ENCODE data around the gene AP3S1. TPM values are rescaled to one million over a fixed set of nuclear protein-coding genes. Genes with fewer than 3 reads are reported as not detected.
"Not testable (repeated sequence)": the region's sequence is repeated elsewhere in the genome, so short reads cannot be mapped to it uniquely, and the experiment has no call there.

Gene AP3S1
- total RNA-seq, 6 experiments from 2014 or later: 27.8 to 51.0 (median 40.4) TPM

GRCh38 chr5:115884704-115885103 is 43.0 kb downstream of the AP3S1 start:
- Histone ChIP-seq H3K4me3 (no peak overlapping the region), H3K27me3 (no peaks in the 10 kb centered on the region), H3K9me3 (no peaks in the 10 kb centered on the region), H3K36me3 (no peaks in the 10 kb centered on the region), H3K4me1 (peaks cover 0 to 12% (median 1%) of the 10 kb centered on the region in 4 donors), H3K27ac (peak overlapping the region in 1 of 3 donors; percentile 35)
- intact Hi-C loops (cut with DNase I): no loop called here
- ATAC-seq (peak; percentile 34 to 70 (median 50)), DNase-seq (no peak)
- TF ChIP-seq CTCF (IDR thresholded peaks at IDR 0.05): no peak
- TF ChIP-seq POLR2A (IDR thresholded peaks at IDR 0.05): no peak
- WGBS (ENCODE audit: insufficient coverage, low coverage, low lambda C conversion rate, missing lambda C conversion rate): 67% methylated on average over 1 of the region's 1 CpG

GRCh38 chr5:115885208-115885607 is 43.5 kb downstream of the AP3S1 start:
- intact Hi-C loops (cut with DNase I); H3K4me3 ChIP-seq; H3K9me3 ChIP-seq; H3K27me3 ChIP-seq; H3K36me3 ChIP-seq: not testable (repeated sequence)
- WGBS (ENCODE audit: insufficient coverage, low coverage, low lambda C conversion rate, missing lambda C conversion rate): 10% methylated on average over 3 of the region's 3 CpGs
- ATAC-seq (peak; percentile 91 to 96 (median 92)), DNase-seq (peak; percentile 34 to 87 (median 74))
- peaks cover 0 to 12% (median 1%) of the 10 kb centered on the region in 4 donors for H3K4me1 ChIP-seq
- H3K27ac ChIP-seq: peak overlapping the region in 1 of 3 donors; percentile 51

GRCh38 chr5:115888027-115888426 is 46.3 kb downstream of the AP3S1 start:
- Histone ChIP-seq H3K9me3 (no peaks in the 10 kb centered on the region), H3K27me3 (no peaks in the 10 kb centered on the region), H3K4me1 (peaks cover 0 to 12% (median 1%) of the 10 kb centered on the region in 4 donors), H3K36me3 (no peaks in the 10 kb centered on the region), H3K4me3 (no peak overlapping the region), H3K27ac (no peak overlapping the region)
- ATAC-seq: peak; percentile 45 to 62 (median 54)
- TF ChIP-seq CTCF (IDR thresholded peaks at IDR 0.05) (peak in 2 of 4 donors; percentile 35), POLR2A (IDR thresholded peaks at IDR 0.05) (no peak)
- intact Hi-C loops (cut with DNase I): no loop called here
- no peak for DNase-seq
- WGBS (ENCODE audit: insufficient coverage, low coverage, low lambda C conversion rate, missing lambda C conversion rate): 29% methylated on average over 1 of the region's 1 CpG

DNA sequence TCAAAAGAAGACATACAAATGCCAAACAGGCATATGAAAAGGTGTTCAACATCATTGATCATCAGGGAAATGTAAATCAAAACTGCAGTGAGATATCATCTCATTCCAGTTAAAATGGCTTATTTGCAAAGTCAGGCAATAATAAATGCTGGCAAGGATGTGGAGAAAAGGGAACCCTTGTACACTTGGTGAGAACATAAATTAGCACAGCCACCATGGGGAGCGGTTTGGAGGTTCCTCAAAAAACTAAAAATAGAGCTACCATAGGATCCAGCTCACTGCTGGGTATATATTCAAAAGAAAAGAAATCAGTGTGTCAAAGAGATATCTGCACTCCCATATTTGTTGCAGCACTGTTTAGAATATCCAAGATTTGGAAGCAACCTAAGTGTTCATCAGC is 50.3 kb downstream of the AP3S1 start:
- H3K27me3 ChIP-seq: no peaks in the 10 kb centered on the region
- no peak overlapping the region for H3K4me3 ChIP-seq

GRCh38 chr5:115894342-115894741 is 52.6 kb downstream of the AP3S1 start:
- WGBS (ENCODE audit: insufficient coverage, low coverage, low lambda C conversion rate, missing lambda C conversion rate): 32% methylated on average over 2 of the region's 3 CpGs
- ATAC-seq (peak; percentile 55 to 95 (median 72)), DNase-seq (no peak)
- Histone ChIP-seq H3K27ac (peak overlapping the region in 1 of 3 donors; percentile 10), H3K4me3 (no peak overlapping the region), H3K27me3 (no peaks in the 10 kb centered on the region), H3K36me3 (no peaks in the 10 kb centered on the region), H3K4me1 (peaks cover 0 to 7% (median 0%) of the 10 kb centered on the region in 4 donors), H3K9me3 (no peaks in the 10 kb centered on the region)
- TF ChIP-seq POLR2A (IDR thresholded peaks at IDR 0.05) (no peak), CTCF (IDR thresholded peaks at IDR 0.05) (no peak)
- intact Hi-C loops (cut with DNase I): no loop called here

More for the DNA sequence above, 50.3 kb downstream of the AP3S1 start:
- Histone ChIP-seq H3K27ac (no peak overlapping the region), H3K4me1 (peaks cover 0 to 7% (median 0%) of the 10 kb centered on the region in 4 donors), H3K36me3 (no peaks in the 10 kb centered on the region), H3K9me3 (no peaks in the 10 kb centered on the region)
- DNase-seq: no peak
- 86% methylated on average over 1 of the region's 1 CpG for WGBS (ENCODE audit: insufficient coverage, low coverage, low lambda C conversion rate, missing lambda C conversion rate)
- intact Hi-C loops (cut with DNase I): no loop called here
- ATAC-seq: no peak
- TF ChIP-seq CTCF (IDR thresholded peaks at IDR 0.05) (no peak), POLR2A (IDR thresholded peaks at IDR 0.05) (no peak)

All from right lobe of liver (tissue), 6 donors.